GM12801 (cell line): ENCODE measurements around the gene CNIH3.

ENCODE experiments used
- CTCF ChIP-seq: IDR thresholded peaks from one replicate; pipeline ENCODE4 v1.5.1; 2011; ENCODE audit warnings: control low read depth; ENCODE audit not compliant: insufficient read length; ENCODE audit errors: extremely low read depth

CNIH3 gene

GRCh38 chr1:224742349-224742748, 126.2 kb downstream of the CNIH3 start:
- TF ChIP-seq CTCF = no peak

GRCh38 chr1:224743608-224744164, 127.6 kb downstream of the CNIH3 start:
- no peak for TF ChIP-seq CTCF

GRCh38 chr1:224744521-224744920, 128.4 kb downstream of the CNIH3 start:
- no peak for TF ChIP-seq CTCF

GRCh38 chr1:224745394-224745793, 129.3 kb downstream of the CNIH3 start:
- no peak for TF ChIP-seq CTCF

- no peak for TF ChIP-seq CTCF
Observed at GRCh38 chr1:224745924-224746323, 129.8 kb downstream of the CNIH3 start.

GRCh38 chr1:224747578-224747977, 131.5 kb downstream of the CNIH3 start:
- TF ChIP-seq CTCF = no peak

- no peak for TF ChIP-seq CTCF
Observed at GRCh38 chr1:224749916-224750315, 133.8 kb downstream of the CNIH3 start.
